ENCODE measurements around the gene KRT82.
"Not testable (repeated sequence)": the region's sequence is repeated elsewhere in the genome, so short reads cannot be mapped to it uniquely, and the experiment has no call there.

Gene KRT82

GRCh38 chr12:52434760-52435530, 28.8 kb upstream of the KRT82 start:
- DNase-seq = no peak

- no peak for DNase-seq
Observed at GRCh38 chr12:52434081-52434733, 28.1 kb upstream of the KRT82 start, which contains the start of gene KRT75. Gene KRT75, minus strand, starts transcription at chr12:52434371. Its CDS starts 67 bp downstream, at chr12:52434304.

GRCh38 chr12:52433501-52434080, 27.5 kb upstream of the KRT82 start:
- DNase-seq = no peak

- no peak for DNase-seq
Observed at GRCh38 chr12:52432559-52433207, 26.5 kb upstream of the KRT82 start.

GRCh38 chr12:52428121-52428520, 22.0 kb upstream of the KRT82 start:
- DNase-seq = no peak

- DNase-seq = no peak
Observed at GRCh38 chr12:52427083-52427482, 20.9 kb upstream of the KRT82 start.

- no peak for DNase-seq
Observed at GRCh38 chr12:52426034-52426433, 19.9 kb upstream of the KRT82 start.

- no peak for DNase-seq
Observed at GRCh38 chr12:52425466-52425865, 19.3 kb upstream of the KRT82 start.

- DNase-seq = no peak
Observed at GRCh38 chr12:52423661-52424500, 17.7 kb upstream of the KRT82 start.

GRCh38 chr12:52423035-52423434, 16.9 kb upstream of the KRT82 start:
- no peak for DNase-seq

- DNase-seq = no peak
Observed at GRCh38 chr12:52419656-52420055, 13.5 kb upstream of the KRT82 start.

GRCh38 chr12:52418576-52419110, 12.5 kb upstream of the KRT82 start:
- DNase-seq = no peak

GRCh38 chr12:52417740-52418139, 11.6 kb upstream of the KRT82 start:
- no peak for DNase-seq

GRCh38 chr12:52416795-52417194, 10.7 kb upstream of the KRT82 start:
- DNase-seq = no peak

- DNase-seq = no peak
Observed at GRCh38 chr12:52415870-52416750, 10.0 kb upstream of the KRT82 start.

- DNase-seq = no peak
Observed at GRCh38 chr12:52414936-52415335, 8.8 kb upstream of the KRT82 start.

GRCh38 chr12:52413782-52414345, 7.7 kb upstream of the KRT82 start:
- DNase-seq = no peak

GRCh38 chr12:52413202-52413601, 7.1 kb upstream of the KRT82 start:
- no peak for DNase-seq

GRCh38 chr12:52411815-52412214, 5.7 kb upstream of the KRT82 start:
- no peak for DNase-seq

- DNase-seq = not testable (repeated sequence)
Observed at GRCh38 chr12:52410589-52411248, 4.6 kb upstream of the KRT82 start.

Measured in NCI-H2081 treated with DMSO at 0.1 percent for 48 hours (cell line).